ENCODE data around the gene CLSTN1. TPM values are rescaled to one million over a fixed set of nuclear protein-coding genes. Genes with fewer than 3 reads are reported as not detected.

CLSTN1 gene
- total RNA-seq (2022; extraction: Qiagen RNA extraction; ENCODE audit: low read depth), result 61.4 to 73.9 TPM (median 65.5 TPM) in 5 replicates

GRCh38 chr1:9823943-9824701 lies at the start of gene CLSTN1:
TSS of gene CLSTN1 (minus strand) at chr1:9823965. CDS start at chr1:9823733, 232 bp downstream.

Other genes with a start within 250 kb of the CLSTN1 start
- 11.3 to 15.1 TPM (median 14.2 TPM) in 5 replicates for gene TMEM201, start 235.1 kb downstream of the CLSTN1 start, total RNA-seq (2022; extraction: Qiagen RNA extraction; ENCODE audit: low read depth)
- 8.0 to 12.1 TPM (median 9.6 TPM) in 5 replicates for gene PIK3CD, start 172.2 kb downstream of the CLSTN1 start, total RNA-seq (2022; extraction: Qiagen RNA extraction; ENCODE audit: low read depth)
- 6.4 to 10.7 TPM (median 9.1 TPM) in 5 replicates for gene CTNNBIP1, start 86.3 kb upstream of the CLSTN1 start, total RNA-seq (2022; extraction: Qiagen RNA extraction; ENCODE audit: low read depth)
- gene LZIC, start 119.4 kb upstream of the CLSTN1 start, total RNA-seq (2022; extraction: Qiagen RNA extraction; ENCODE audit: low read depth), result 21.1 to 31.5 TPM (median 22.9 TPM) in 5 replicates
- gene NMNAT1, start 119.5 kb upstream of the CLSTN1 start, total RNA-seq (2022; extraction: Qiagen RNA extraction; ENCODE audit: low read depth), result 2.3 to 2.8 TPM (median 2.6 TPM) in 5 replicates
- 5.5 to 7.3 TPM (median 5.7 TPM) in 5 replicates for gene RBP7, start 173.3 kb upstream of the CLSTN1 start, total RNA-seq (2022; extraction: Qiagen RNA extraction; ENCODE audit: low read depth)
- gene UBE4B, start 209.0 kb upstream of the CLSTN1 start, total RNA-seq (2022; extraction: Qiagen RNA extraction; ENCODE audit: low read depth), result 12.3 to 15.5 TPM (median 14.9 TPM) in 5 replicates

Measured in A549 treated with CpdA at 1 μM for 4 hours (cell line).